Endothelial cell of umbilical vein (primary cell): ENCODE results near the gene CERS6.

Experiments used
- CTCF ChIP-seq, 2 donors: IDR thresholded peaks; 1 replicate in 1 of 2; 2 replicates in 1 of 2; pipeline ENCODE4 v1.5.1; 2011; ENCODE audit warnings: low read length in 2 of 2, mild to moderate bottlenecking in 2 of 2, moderate library complexity in 2 of 2, control low read depth in 1 of 2, inconsistent platforms in 1 of 2, low read depth in 1 of 2; ENCODE audit not compliant: insufficient read depth in 1 of 2; ENCODE audit errors: extremely low read depth in 1 of 2
- MYC ChIP-seq: IDR thresholded peaks from one replicate; pipeline ENCODE4 v1.6.1; 2011; ENCODE audit warnings: mild to moderate bottlenecking, low read depth, low read length
- POLR2A ChIP-seq: IDR thresholded peaks from 2 replicates; pipeline ENCODE4 v1.6.1; 2012; ENCODE audit warnings: low read depth, mild to moderate bottlenecking, control low read depth, low read length

GRCh38 chr2:168642873-168643272, 186.8 kb downstream of the CERS6 start:
- no peak for TF ChIP-seq CTCF (IDR thresholded peaks at IDR 0.05; ENCODE audit: extremely low read depth in 1 of 2, insufficient read depth in 1 of 2, low read depth in 1 of 2, low read length in 2 of 2)
- TF ChIP-seq POLR2A, result no peak
- TF ChIP-seq MYC, result no peak
